GM18870 (cell line): ENCODE data around the gene HS6ST3.
A peak's percentile ranks its signal among the peaks of the same experiment; 100 is the strongest.

Source experiments
- ATAC-seq: cut with Tn5 transposase; IDR thresholded peaks from one replicate; pipeline ENCODE4 v1.9.1; 2021; ENCODE audit warnings: moderate library complexity; ENCODE audit not compliant: unreplicated experiment

The HS6ST3 gene

DNA sequence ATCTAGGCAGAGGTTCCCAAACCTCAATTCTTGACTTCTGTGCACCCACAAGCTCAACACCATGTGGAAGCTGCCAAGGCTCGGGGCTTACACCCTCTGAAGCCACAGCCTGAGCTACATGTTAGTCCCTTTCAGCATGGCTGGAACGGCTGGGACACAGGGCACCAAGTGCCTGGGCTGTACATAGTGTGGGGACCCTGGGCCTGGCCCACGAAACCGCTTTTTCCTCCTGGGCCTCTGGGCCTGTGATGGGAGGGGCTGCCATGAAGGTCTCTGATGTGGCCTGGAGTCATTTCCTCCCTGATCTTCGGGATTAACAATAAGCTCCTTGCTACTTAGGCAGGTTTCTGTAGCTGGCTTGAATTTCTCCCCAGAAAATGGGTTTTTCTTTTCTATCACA lies 108.1 kb downstream of the HS6ST3 start:
- no peak for ATAC-seq

DNA sequence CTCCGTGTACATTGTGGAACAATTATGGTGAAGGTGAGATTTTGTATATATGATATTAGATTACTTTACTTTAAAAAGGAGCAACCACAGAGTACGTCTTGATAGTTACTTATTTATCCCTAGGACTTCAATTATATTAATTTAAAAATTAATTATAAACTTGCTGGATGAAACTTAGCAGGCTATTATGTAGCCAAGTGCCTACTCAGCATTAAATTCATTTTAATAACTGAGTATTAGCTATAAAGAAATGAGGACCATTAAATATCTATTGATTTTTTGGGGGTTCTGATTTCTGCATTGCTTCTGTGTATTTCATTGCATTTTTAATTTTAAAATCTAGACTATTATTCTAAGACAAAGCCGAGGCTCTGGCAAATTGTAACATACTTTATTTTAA lies 109.4 kb downstream of the HS6ST3 start:
- no peak for ATAC-seq

DNA sequence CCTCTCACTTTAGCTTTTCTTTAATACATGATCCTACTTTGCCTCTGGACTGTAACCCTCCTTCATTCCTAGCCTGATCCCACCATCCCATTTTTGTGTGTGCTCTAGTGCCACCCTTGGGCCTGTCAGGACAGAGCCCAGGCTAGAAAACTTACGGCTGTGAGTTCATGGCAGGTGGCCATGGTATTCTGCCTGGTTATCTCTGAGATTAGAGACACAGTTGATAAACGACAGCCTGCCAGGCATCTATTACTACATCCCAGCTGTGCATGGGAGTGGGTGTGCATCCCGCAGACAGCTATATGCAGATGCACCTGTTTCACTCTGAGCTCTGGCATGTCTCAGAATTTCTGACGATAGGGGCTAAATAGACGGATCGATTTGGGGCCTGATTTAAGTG lies 110.9 kb downstream of the HS6ST3 start:
- no peak for ATAC-seq

DNA sequence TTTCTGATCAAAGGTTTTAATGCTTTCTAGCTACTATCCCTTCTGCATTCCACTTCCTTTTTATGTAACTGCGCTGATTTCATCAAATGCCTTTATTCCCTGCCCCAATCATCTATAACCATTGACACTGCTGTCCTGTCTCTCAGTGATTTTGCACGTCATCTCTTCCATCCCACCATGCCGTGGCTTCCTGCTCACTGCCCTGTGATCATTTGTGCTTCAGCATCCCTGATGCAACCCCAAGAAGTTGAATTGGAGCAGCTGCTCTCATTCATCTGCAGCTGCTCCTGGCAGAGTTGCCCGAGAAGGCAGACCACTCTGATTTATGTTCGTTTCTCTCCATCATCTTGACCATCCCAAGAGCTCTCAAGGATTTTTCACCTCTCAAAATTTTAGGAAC lies 112.4 kb downstream of the HS6ST3 start:
- no peak for ATAC-seq

DNA sequence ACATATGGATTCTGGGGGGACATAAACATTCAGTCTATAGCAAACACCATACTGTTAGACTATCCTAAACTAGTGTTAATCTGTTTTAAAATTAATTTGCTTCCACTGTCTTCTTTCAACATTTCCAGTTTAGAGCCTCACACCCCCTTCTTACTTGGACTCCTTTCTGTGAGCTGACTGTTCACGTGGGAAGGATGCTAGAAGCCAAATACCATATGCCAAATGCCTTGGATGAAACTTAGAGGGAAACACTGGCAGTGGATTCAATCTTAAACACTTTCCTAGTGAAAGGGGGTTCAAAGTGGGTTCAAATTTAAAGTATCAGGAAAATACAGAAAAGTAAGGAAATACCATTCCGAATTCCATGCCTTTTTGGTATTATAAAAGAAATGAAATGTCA lies 113.6 kb downstream of the HS6ST3 start:
- ATAC-seq, result no peak

DNA sequence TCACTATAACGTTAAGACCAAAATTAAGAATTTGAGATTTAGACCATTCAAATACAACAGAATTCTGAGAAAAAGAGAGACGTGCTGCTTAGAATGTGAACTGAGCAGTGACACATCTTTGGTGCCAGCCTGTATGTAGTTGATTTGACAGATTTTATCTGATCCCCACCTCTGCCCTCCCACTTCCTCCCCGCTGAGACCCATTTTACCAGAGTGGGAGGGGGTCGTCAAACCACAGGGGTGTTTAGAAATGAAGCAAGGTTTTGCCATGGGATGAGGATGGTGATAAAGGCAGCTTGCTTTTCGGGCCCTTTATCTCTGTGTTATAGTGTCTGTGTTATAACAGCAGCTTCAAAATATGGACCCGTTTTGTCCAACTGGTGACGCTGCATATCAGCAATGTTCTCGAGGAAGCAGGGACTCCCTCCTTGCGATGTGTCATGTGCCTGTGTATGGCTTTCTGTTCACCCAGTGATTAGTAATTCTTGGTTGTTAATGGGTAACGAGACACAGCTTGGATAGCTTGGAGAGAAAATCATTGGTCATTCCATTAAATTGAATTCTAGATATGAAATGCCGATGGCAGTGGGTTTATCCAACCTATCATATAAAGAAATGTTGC lies 125.0 kb downstream of the HS6ST3 start:
- ATAC-seq, result no peak

DNA sequence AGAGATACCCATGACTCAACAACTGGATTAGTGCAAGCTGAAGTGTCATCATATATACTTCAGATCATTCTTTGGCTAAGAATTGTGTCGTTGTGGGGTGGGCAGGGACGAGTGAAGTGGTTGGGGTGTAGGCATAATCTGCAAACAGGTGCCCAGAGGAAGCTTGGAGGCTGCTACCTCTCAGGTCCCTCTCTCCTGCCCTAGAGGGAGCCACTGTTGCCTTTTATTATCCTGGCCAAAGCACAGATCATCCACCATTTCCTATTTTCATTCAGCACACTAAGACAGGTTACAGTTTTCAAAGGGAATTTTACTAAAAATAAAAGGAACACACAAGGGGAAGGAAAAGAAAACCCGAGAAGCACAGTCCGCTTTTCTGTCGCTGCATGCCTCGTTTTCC lies 126.6 kb downstream of the HS6ST3 start:
- ATAC-seq, result no peak

DNA sequence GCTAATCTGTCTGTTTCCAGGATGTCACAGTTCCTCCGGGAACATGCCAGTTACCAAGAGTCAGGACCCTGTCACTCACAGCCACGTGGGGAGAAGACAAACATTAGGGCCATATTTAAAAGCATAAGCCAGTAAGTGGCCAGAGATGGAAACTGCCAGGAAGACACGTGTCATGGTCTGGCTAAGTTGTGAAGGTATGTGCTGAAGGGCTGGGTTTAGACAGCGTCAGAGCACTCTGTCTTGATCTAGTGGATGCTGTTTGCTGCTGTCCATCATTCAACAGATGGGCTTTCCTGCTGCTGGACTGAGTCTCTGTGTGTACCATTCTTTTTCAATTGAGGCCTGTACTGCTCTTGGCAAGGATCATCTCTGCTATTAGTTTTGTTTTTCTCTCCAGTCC lies 128.6 kb downstream of the HS6ST3 start:
- no peak for ATAC-seq

DNA sequence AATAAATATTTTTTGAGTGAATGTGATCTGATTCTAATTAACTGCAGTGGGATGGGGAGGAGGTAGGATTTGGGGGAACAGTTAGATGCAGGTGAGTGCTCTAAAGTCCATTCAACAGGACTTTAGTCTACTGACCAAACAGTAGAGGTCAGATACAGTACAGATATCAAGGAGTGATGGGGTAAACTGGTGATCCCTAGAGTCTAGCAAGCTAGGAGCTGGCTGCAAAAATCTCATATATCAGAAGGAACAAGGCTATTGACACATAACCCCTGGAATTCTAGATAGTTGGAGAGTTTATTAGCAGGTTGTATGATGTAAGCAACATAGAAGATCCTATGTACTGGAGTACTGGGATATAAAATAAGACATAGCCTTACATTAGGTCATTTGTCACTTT lies 131.6 kb downstream of the HS6ST3 start:
- no peak for ATAC-seq

DNA sequence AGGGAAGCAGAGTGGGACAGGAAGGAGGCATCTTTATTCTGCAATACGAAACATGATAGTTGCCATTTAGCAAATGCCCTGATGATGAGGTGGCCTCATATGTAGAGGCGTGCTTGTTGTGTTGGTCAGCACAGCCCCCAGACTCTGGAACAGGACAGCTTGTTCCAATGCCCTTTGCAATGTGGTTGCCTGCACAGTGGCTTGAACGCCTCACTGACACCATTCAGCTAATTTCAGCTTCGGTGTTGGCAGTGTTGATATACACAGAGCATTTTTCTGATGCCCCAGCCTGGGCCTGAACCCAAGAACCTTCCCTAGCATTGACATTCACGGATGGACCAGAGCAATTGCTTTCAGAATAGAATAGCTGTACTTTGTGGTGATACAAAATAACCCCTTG lies 133.3 kb downstream of the HS6ST3 start:
- ATAC-seq, result no peak

DNA sequence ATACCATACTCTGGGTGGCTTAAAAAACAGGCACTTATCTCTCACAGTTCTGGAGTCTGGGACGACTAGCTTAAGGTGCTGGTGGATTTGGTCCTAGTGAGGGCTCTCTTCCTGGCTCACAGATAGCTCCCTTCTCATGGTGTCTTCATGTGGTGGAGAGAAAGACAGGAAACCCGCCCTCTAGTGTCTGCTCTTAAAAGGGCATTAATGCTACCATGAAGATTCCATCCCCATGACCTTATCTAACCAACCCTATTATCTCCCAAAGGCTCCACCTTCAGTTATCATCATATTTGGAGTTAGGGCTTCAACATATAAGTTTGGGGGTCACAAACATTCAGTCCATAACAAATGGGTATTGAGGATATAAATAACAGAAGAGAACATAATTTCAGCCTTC lies 139.4 kb downstream of the HS6ST3 start:
- peak; percentile 84 for ATAC-seq

DNA sequence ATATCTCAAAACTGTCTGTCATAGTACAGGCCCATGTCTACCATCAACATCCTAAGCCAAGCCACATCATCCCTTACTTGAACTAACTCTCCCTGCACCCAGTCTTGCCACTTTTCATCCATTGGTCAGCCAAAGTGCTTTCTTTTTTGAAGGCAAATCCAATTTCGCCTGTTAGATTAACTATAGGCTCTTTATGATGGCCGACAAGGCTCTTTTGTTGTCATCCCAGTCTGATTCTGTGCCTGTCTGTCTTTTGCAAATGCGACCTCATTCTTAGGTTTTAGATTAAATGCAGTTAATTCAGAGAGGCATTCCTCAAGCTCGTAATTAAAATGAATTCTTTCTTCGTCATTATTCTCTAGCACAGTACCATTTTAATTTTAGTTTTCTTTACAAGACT lies 148.3 kb downstream of the HS6ST3 start:
- ATAC-seq, result no peak

DNA sequence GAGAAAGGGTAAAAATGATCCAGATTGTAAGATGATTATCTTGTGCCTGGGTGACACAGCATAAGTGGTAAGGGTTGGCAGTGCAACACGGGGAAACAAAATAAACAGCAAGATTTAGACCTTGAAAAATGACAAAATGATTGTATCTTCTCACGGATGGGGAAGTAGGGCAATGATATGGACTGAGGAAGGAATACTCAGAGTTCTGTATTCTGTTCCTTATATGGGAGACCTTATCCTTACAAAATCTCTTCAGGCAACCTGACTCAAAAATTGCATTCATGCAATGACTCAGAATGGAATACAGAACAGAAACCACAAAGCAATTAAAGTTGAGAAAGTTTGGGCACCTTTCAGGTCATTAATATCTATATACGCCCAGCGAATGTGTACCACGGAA lies 149.0 kb downstream of the HS6ST3 start:
- peak; percentile 77 for ATAC-seq

DNA sequence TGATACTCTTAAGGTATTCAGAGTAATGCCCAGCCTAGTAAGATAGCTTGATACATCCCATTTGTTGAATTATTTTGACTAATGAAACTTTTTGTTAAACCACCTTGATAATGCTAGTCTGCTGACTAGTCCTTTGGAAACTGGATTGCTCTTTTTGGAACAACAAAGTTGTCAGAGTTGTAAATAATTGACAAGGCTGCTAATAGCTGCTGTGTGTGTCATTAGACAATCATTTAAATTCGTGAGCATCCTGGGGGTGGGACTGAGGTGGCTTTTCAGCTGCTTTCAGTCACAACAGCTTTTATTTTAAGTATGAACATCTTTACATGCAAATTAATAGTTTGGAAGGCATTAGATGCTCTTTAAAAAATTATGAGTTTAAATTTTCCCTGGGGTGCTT lies 153.5 kb downstream of the HS6ST3 start:
- no peak for ATAC-seq

DNA sequence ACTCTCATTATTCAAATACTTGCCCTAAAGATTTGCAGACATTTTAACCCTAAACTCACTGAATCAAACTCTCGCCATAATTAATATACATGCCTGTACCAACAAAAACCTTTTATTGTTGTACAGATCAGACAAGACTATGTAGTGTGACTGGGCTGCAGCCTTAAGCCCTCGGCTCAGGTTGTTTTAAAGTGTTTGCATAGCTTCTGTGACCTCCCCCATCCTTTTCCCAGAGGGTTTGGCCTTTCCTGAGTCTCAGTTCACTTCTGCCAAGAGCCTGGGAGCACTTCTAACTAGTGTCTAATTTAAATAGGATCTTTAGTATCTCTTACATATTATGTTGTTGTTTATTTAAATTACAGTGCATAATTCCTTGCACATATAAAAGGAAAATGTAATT lies 158.2 kb downstream of the HS6ST3 start:
- ATAC-seq, result no peak

DNA sequence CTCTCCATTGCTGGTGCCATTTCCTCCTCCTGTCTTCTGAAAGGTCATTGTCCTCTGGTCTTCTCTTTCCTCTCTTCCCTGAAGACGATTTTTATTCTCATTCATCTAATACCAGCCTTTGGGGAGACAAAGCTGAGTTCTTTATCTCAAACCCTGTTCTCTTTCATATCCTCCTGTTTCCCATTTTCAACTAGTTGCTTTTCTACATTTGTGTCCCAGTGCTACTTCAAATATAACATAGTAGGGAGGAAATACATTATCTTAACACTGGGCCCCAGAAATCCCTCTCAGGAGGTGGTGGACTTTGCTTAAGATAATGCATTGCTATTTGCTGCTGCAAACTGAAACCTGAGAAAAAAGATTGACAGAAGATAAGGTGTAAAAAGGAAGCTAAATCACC lies 159.1 kb downstream of the HS6ST3 start:
- ATAC-seq, result no peak

DNA sequence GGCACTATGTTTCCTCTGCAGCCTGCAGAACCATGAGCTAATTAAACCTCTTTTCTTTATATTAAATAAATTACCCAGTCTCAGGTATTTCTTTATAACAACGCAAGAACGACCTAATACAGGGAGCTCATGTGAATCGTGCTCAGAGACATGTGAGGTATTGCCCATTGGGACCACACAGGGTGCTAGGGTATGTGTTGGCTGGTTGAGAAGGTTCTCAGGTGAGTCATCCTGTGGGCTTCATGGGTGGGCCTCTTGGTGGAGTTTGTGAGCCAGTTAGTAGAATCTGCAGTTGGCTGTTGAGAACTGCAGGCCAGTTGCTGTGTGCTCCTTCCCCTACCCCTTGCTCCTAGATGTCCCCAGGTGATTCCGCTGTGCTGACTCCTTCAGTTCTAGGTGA lies 163.0 kb downstream of the HS6ST3 start:
- no peak for ATAC-seq

DNA sequence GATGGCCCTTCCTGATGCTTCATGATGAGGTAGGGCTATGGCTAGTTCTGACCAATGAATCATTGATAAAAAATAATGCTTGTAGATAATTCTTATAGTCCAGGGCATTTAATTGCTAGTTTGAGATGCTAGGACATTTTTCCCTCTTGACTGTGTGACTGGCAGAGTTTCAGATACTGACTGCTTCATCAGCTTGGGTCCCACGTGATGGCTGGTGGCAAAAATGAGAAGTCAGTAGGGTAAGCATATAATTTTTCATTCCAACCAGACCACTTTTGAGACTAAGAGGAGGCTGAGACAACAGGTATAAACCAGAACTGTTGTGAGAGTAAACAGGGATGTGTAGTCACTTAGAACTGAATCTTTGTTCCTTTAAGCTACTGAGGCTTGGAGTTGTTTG lies 183.3 kb downstream of the HS6ST3 start:
- no peak for ATAC-seq

DNA sequence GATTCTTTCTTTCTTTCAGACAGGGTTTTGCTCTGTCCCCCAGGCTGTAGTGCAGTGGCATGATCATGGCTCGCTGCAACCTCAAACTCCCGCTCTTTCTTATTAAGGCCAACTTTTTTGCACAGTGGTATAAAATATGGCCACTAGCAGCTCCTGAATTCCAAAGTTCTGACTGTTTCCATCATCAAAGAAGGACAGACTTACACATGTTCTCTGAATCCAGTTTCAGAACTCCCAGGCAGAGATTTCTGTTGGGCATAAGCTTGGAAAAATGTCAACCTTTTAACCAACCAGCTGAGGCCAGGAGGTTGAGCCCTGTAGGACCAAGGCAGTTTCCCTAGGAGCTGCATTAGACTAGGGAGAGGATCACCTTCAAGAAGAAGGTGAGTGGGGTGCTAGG lies 184.1 kb downstream of the HS6ST3 start:
- ATAC-seq, result no peak

DNA sequence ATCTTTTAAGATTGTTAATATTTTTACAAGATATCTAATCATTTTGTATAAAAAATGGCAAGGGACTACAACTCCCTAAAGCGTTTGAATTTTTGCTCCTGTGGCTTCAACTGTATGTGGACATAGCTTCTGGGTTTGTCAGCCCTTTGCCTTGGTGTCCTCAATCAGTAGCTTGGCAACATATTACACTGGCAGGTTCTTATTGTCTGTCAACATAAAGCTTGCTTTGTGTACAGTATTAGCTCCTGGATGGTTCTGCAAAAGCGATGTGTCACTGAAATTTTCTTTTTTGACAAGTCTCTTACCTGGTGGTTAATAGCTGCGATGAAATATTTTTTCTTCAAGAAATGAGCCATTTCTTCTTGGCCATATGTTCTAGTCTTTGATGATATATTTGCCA lies 190.0 kb downstream of the HS6ST3 start:
- no peak for ATAC-seq

DNA sequence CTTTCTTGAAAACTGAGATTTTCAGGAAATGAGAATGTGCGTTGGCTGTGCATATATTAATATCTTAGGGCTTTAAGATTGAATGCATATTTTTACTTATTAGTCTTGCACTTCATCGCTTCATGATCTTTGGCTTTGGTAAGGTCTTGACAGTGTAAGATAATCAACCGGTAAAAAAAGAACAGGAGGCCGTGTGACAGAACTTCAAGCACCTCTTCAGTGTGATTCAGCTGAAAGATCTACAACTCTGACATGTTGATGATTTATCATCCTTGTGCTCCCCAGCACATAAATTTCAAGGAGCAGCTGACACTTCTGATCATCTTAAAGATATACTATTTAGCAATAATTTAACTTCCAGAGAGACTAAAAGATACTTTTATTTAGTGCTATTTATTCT lies 195.1 kb downstream of the HS6ST3 start:
- no peak for ATAC-seq

DNA sequence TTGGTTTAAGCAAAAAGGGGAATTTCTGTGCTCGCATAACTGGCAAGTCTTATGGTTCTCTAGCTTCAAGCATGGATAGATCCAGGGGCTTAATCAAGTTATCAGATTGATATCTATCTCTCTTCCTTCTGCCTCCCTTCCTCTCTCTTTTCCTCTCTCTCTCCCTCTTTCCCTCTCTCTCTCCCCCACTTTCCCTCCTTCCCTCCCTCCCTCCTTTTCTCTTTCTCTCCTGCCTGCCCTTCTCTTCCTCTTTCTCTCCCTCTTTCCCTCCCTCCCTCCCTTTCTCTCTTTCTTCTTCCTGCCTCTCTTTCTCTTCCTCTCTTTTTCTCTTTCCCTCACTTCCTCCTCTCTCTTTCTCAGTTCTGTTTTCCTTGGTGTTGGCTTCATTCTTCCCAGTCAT lies 195.8 kb downstream of the HS6ST3 start:
- ATAC-seq, result no peak
